HEK293T (cell line): ENCODE measurements around the gene MAB21L2.

Experiments
- L3MBTL2 ChIP-seq: fragments of 450-650 bp; conservative IDR thresholded peaks from 2 replicates; pipeline ENCODE4 v1.6.1; 2016; ENCODE audit warnings: mild to moderate bottlenecking
- NFRKB ChIP-seq: fragments of 450-650 bp; IDR thresholded peaks from 2 replicates; pipeline ENCODE4 v1.6.1; 2016; ENCODE audit warnings: mild to moderate bottlenecking, moderate library complexity
- SP1 ChIP-seq: fragments of 450-650 bp; IDR thresholded peaks from 2 replicates; pipeline ENCODE4 v1.6.1; 2017
- SUZ12 ChIP-seq: fragments of 450-650 bp; IDR thresholded peaks from 2 replicates; pipeline ENCODE4 v1.6.1; 2016; ENCODE audit warnings: mild to moderate bottlenecking
- TARDBP ChIP-seq: fragments of 450-650 bp; IDR thresholded peaks from 2 replicates; pipeline ENCODE4 v1.6.1; 2016
- TF ChIP-seq, protein P1 (sequence below): fragments of 450-650 bp; IDR thresholded peaks from 2 replicates; pipeline ENCODE4 v1.6.1; 2016

GRCh38 chr4:150598909-150599308 is 17.0 kb downstream of the MAB21L2 start:
- TF ChIP-seq TARDBP (no peak), SUZ12 (no peak), NFRKB (no peak), L3MBTL2 (no peak), SP1 (no peak)
- TF ChIP-seq, protein P1, sequence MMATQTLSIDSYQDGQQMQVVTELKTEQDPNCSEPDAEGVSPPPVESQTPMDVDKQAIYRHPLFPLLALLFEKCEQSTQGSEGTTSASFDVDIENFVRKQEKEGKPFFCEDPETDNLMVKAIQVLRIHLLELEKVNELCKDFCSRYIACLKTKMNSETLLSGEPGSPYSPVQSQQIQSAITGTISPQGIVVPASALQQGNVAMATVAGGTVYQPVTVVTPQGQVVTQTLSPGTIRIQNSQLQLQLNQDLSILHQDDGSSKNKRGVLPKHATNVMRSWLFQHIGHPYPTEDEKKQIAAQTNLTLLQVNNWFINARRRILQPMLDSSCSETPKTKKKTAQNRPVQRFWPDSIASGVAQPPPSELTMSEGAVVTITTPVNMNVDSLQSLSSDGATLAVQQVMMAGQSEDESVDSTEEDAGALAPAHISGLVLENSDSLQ, result no peak
